Esophagus squamous epithelium (tissue), 4 donors: ENCODE results near the gene SLC7A5.

Source experiments
- CTCF ChIP-seq, 6 experiments: fragments of 450-650 bp in 4 of 6; fragments of 200-600 bp in 2 of 6; sonication (generic) in 2 of 6; IDR thresholded peaks; one replicate each; pipeline ENCODE4 v1.5.1; 2016 to 2019; ENCODE audit warnings: antibody characterized with exemption in 6 of 6, mild to moderate bottlenecking in 4 of 6, moderate library complexity in 4 of 6
- POLR2A ChIP-seq, 4 donors: fragments of 450-650 bp; IDR thresholded peaks; one replicate each; pipeline ENCODE4 v1.6.1; 2017; ENCODE audit warnings: antibody characterized with exemption in 4 of 4, mild to moderate bottlenecking in 4 of 4, moderate library complexity in 3 of 4

DNA sequence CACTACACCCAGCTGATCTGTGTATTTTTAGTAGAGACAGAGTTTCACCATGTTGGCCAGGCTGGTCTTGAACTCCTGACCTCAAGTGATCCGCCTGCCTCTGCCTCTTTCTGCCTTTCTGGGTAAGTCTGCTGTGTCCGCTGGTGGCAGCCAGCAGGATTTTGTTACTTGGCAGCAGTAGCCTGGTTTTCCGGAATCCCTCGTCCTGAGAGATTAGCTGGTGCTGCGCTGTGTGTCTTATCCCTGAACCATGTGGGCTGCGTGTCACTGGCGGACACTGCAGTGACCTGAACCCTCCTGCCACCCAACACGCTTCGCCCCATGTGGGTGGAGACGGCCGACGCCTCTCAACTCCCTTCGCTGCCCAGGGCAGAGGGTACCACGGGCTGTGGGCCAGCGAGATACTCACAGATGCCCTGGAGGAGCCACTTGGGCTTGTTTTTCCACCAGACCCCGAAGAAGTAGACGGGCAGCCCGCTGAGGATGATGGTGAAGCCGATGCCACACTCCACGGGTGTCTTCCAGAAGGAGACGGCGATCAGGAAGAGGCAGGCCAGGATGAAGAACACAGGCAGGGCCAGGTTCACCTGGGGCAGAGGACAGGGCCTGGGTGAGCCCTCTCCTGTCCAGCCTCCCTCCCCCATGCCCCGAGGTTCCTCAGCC is 35.2 kb downstream of the SLC7A5 start:
- no peak for TF ChIP-seq CTCF (IDR thresholded peaks at IDR 0.05)
- no peak for TF ChIP-seq POLR2A (IDR thresholded peaks at IDR 0.05)
